ENCODE data around the gene AP3B2. TPM values are rescaled to one million over a fixed set of nuclear protein-coding genes. Genes with fewer than 3 reads are reported as not detected.

AP3B2 gene
- polyA plus RNA-seq, 4 donors, result 1.6 to 3.4 (median 2.0) TPM

- DNase-seq (ENCODE audit: low read depth in 4 of 4, low spot score in 3 of 4), result no peak
These were observed 95.9 kb downstream of the AP3B2 start for GRCh38 chr15:82613747-82614146.

- DNase-seq (ENCODE audit: low read depth in 4 of 4, low spot score in 3 of 4), result no peak
These were observed 98.3 kb downstream of the AP3B2 start for GRCh38 chr15:82611348-82611747.

Other genes starting within 250 kb of the AP3B2 start
- gene RPS17, start 169.4 kb downstream of the AP3B2 start, polyA plus RNA-seq (ENCODE audit: insufficient read length in 4 of 4), result 1,000 to 10,000 TPM; 1,787 to 2,068 (median 1,930) TPM
- 1 to 10 TPM in 3 of 4 donors, under 1 TPM in 1; 0.91 to 2.7 (median 2.0) TPM for gene CPEB1, start 62.5 kb downstream of the AP3B2 start, polyA plus RNA-seq (ENCODE audit: insufficient read length in 4 of 4)
- under 1 TPM; 0.11 to 0.35 (median 0.29) TPM for gene FSD2, start 96.2 kb upstream of the AP3B2 start, polyA plus RNA-seq (ENCODE audit: insufficient read length in 4 of 4)
- gene WHAMM, start 99.8 kb upstream of the AP3B2 start, polyA plus RNA-seq (ENCODE audit: insufficient read length in 4 of 4), result 10 to 100 TPM in 3 of 4 donors, 1 to 10 TPM in 1; 8.6 to 15.8 (median 12.4) TPM
- 10 to 100 TPM in 3 of 4 donors, 1 to 10 TPM in 1; 9.6 to 32.6 (median 27.3) TPM for gene HOMER2, start 242.8 kb upstream of the AP3B2 start, polyA plus RNA-seq (ENCODE audit: insufficient read length in 4 of 4)

Data from left renal pelvis (tissue), 4 donors.